Ovary (tissue), 9 donors: ENCODE data around the gene DUSP16. TPM values are rescaled to one million over a fixed set of nuclear protein-coding genes. Genes with fewer than 3 reads are reported as not detected.

Experiments used
- DNase-seq, 5 donors: peaks; one replicate each; pipeline ENCODE4 v3.0.0-alpha.2; 2019 to 2020
- H3K27ac ChIP-seq, 2 donors: fragments of 200-600 bp; one replicate each; pipeline versions ENCODE4 v1.5.1 to v1.8.0; 2019 to 2022
- H3K27me3 ChIP-seq: fragments of 200-600 bp; one replicate; pipeline ENCODE4 v1.8.0; 2022
- H3K36me3 ChIP-seq: fragments of 200-600 bp; sonication (generic); one replicate; pipeline ENCODE4 v1.5.1; 2019
- H3K4me1 ChIP-seq: one replicate; pipeline ENCODE4 v1.8.1; 2013; ENCODE audit warnings: mild to moderate bottlenecking, moderate library complexity; ENCODE audit not compliant: insufficient read depth
- H3K4me3 ChIP-seq: fragments of 200-600 bp; sonication (generic); one replicate; pipeline ENCODE4 v1.5.1; 2017
- H3K9me3 ChIP-seq, 2 donors: fragments of 200-600 bp in 1 of 2; sonication (generic) in 1 of 2; one replicate each; pipeline versions ENCODE4 v1.5.1 to v1.8.1; 2013 to 2019; ENCODE audit warnings: mild to moderate bottlenecking in 1 of 2, moderate library complexity in 1 of 2
- EP300 ChIP-seq: sonication (generic); formaldehyde crosslinking; IDR thresholded peaks from one replicate; pipeline ENCODE4 v1.6.1; 2017; ENCODE audit warnings: antibody characterized with exemption
- POLR2A ChIP-seq: fragments of 450-650 bp; IDR thresholded peaks from one replicate; pipeline ENCODE4 v1.6.1; 2017; ENCODE audit warnings: antibody characterized with exemption, mild to moderate bottlenecking, moderate library complexity
- WGBS, 3 donors: extraction: QIAGEN DNeasy Blood & Tissue Kit in 1 of 3; methylation state at CpG; one replicate each; pipeline versions ENCODE4 v1.1.5 to v1.1.7; 2013 to 2017; 5-methylcytosine and 5-hydroxymethylcytosine counted together
- intact Hi-C, 4 donors: fragments of 100-400 bp; cut with DNase I; formaldehyde crosslinking; loops; one replicate each; pipeline versions ENCODE4 v1.11.0 to v1.15.1; 2022 to 2023
- polyA plus RNA-seq, 2 donors: library from polyadenylated mRNA; stranded (reverse); fragments of 200-250 nt in 1 of 2; fragments of 350-450 nt in 1 of 2; fragmentation: Illumina TruSeq in 1 of 2; extraction: RNeasy Lipid Tissue Mini Kit (QIAGEN cat#74804) in 1 of 2; gene quantifications; one replicate each; pipeline ENCODE4 v1.2.3, GENCODE V29; 2013 to 2014
- total RNA-seq, 7 donors: library from RNA; depleted of rRNA in 2 of 7; stranded (reverse); fragments of >200 nt in 2 of 7; fragmentation: NEBNext Ultra II Directional in 3 of 7; extraction: Animal tissue kit (Norgen Biotek cat#: 25700) in 3 of 7; gene quantifications; one replicate each; pipeline versions ENCODE4 v1.1.0 to v1.2.4, GENCODE V29; 2016 to 2023
- TF ChIP-seq, protein P1 (sequence below), 3 donors: fragments of 450-650 bp in 2 of 3; fragments of 200-600 bp in 1 of 3; IDR thresholded peaks; one replicate each; pipeline versions ENCODE4 v1.5.1 to v1.8.0; 2016 to 2022; ENCODE audit warnings: antibody characterized with exemption in 3 of 3, mild to moderate bottlenecking in 1 of 3
- donor health status: DM: no; HTN: no; CAD: no; lungs with moderate emphysema.
- donor health status: DM: no; HTN: no; CAD: no.
- donor health status: Bipolar disorder and iron deficiency.
- donor health status: DM: yes; HTN: yes; CAD: no.
- donor health status: DM: no; HTN: no; CAD: no.
- donor health status: DM: yes; HTN: yes; CAD: no.

The DUSP16 gene
- total and polyA plus RNA-seq, 9 donors = 12.5 to 54.0 (median 27.3) TPM

DNA sequence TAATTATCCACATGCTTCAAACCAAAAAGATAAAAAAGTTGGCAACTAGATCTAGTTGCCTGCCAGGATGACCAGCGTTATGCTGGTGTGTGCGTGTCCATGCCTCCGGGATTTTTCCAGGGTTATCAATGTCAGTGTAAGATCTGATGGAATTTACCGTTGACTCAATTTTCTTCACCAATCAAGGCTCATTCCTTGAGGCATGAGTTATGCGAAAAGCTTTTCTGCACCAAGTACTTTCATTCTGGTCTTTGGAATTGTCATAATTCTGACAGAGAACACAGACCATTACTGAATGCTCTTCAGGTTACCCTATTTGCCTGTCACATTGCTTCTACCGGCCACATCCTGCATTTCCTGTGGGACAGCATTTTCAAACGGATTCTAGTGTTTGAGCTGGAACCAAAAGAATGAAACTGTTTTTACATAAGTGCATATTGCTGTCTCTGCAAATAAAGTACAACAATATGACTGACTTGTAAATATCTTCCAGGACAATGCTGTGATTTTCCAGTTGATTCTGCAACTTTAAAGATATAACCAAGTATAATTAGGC lies 91.8 kb downstream of the DUSP16 start:
- intact Hi-C loops = no loop called here
- 67 to 86% (median 80%) methylated on average over 7 of the region's 7 CpGs for WGBS, 3 donors
- TF ChIP-seq, protein P1, sequence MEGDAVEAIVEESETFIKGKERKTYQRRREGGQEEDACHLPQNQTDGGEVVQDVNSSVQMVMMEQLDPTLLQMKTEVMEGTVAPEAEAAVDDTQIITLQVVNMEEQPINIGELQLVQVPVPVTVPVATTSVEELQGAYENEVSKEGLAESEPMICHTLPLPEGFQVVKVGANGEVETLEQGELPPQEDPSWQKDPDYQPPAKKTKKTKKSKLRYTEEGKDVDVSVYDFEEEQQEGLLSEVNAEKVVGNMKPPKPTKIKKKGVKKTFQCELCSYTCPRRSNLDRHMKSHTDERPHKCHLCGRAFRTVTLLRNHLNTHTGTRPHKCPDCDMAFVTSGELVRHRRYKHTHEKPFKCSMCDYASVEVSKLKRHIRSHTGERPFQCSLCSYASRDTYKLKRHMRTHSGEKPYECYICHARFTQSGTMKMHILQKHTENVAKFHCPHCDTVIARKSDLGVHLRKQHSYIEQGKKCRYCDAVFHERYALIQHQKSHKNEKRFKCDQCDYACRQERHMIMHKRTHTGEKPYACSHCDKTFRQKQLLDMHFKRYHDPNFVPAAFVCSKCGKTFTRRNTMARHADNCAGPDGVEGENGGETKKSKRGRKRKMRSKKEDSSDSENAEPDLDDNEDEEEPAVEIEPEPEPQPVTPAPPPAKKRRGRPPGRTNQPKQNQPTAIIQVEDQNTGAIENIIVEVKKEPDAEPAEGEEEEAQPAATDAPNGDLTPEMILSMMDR (IDR thresholded peaks at IDR 0.05) = no peak
- TF ChIP-seq EP300 (no peak), POLR2A (no peak)
- no peaks in the 10 kb centered on the region for H3K27me3 ChIP-seq
- no peak for DNase-seq
- no peak overlapping the region for H3K27ac ChIP-seq
- no peaks in the 10 kb centered on the region for H3K9me3 ChIP-seq
- no peaks in the 10 kb centered on the region for H3K4me1 ChIP-seq
- no peak overlapping the region for H3K4me3 ChIP-seq
- H3K36me3 ChIP-seq = no peaks in the 10 kb centered on the region

DNA sequence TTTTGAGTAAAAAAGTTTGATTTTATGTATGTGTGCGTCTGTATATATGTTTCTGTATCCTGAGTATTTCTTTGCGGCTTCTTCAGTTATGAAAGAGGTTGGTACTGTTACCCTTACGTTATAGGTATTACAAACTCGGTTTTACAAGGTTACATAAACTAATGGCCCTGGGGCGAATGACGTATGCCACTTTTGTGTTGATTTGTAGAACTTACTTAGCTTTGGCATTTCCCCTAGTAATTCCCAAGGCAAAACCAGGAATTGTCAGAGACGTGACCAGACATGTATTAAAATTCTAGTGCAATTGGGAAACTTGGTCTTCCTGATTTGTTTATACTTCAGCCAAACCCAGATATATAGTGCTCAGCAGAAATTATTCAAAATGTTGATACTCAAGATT lies 93.3 kb downstream of the DUSP16 start:
- H3K4me1 ChIP-seq = no peaks in the 10 kb centered on the region
- DNase-seq = no peak
- WGBS, 3 donors = 94 to 96% (median 94%) methylated on average over 7 of the region's 7 CpGs
- H3K36me3 ChIP-seq = no peaks in the 10 kb centered on the region
- intact Hi-C loops = no loop called here
- no peak overlapping the region for H3K27ac ChIP-seq
- no peak for TF ChIP-seq EP300
- TF ChIP-seq, protein P1 (IDR thresholded peaks at IDR 0.05) = no peak
- no peak for TF ChIP-seq POLR2A
- H3K9me3 ChIP-seq = no peaks in the 10 kb centered on the region
- H3K27me3 ChIP-seq = no peaks in the 10 kb centered on the region
- H3K4me3 ChIP-seq = no peak overlapping the region

DNA sequence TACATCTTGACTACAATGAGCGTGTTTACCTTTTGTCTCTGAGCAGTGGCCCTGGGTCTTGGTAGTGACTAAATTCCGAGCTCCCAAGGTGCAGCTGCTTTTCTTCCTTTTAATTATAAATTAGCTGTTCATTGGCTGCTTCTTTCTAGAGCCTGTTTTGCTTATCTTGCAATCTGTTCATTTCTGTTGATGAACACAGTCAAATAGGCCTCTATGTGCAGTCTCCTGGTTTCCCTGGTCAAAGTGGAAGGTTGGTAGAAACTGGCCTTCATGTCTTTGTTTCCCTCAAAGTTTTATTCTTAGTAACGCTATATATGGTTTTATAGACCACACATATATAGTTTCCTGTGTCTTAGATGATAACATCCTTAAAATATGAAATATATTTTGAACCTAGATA lies 94.1 kb downstream of the DUSP16 start:
- no peaks in the 10 kb centered on the region for H3K9me3 ChIP-seq
- H3K4me1 ChIP-seq = no peaks in the 10 kb centered on the region
- H3K27ac ChIP-seq = no peak overlapping the region
- TF ChIP-seq, protein P1 (IDR thresholded peaks at IDR 0.05) = no peak
- no peak for TF ChIP-seq EP300
- TF ChIP-seq POLR2A = no peak
- DNase-seq = no peak
- no peaks in the 10 kb centered on the region for H3K36me3 ChIP-seq
- H3K27me3 ChIP-seq = no peaks in the 10 kb centered on the region
- WGBS, 3 donors = 75 to 98% (median 96%) methylated on average over 3 of the region's 3 CpGs
- H3K4me3 ChIP-seq = no peak overlapping the region
- intact Hi-C loops = no loop called here

DNA sequence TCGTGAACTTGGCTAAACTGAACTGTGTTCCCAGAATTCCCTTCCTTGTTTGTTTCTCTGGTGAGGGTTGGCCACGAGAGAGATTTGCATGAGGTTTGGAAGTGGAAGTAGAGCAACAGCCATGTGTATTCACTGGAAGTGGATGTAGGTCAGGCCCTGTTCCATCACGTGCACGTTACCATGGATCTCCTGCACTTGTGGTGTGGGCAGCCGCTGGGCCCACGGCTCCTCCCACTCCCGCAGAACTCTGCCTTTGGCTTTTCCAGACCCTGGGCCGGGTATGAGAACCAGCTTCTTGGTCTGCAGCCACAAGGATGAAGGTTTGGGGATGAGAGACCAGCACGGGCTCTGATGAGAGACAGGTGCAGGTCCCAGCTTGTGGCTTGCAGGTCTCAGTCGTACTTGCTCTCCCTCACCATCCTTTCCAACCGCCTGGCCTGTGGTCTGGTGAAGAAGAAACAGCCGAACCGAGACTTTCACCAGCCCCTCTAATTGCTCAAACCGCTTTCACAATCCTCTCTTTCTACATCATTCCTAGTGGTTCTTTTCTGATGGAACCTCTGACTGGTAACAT lies 94.9 kb downstream of the DUSP16 start:
- 74 to 80% (median 77%) methylated on average over 14 of the region's 14 CpGs for WGBS, 3 donors
- intact Hi-C loops = no loop called here
- DNase-seq = peak in 1 of 5 donors; percentile 20
- H3K27ac ChIP-seq = no peak overlapping the region
- H3K4me1 ChIP-seq = no peaks in the 10 kb centered on the region
- no peaks in the 10 kb centered on the region for H3K27me3 ChIP-seq
- H3K36me3 ChIP-seq = no peaks in the 10 kb centered on the region
- TF ChIP-seq EP300 = no peak
- TF ChIP-seq, protein P1 (IDR thresholded peaks at IDR 0.05) = no peak
- TF ChIP-seq POLR2A = no peak
- H3K4me3 ChIP-seq = no peak overlapping the region
- H3K9me3 ChIP-seq = no peaks in the 10 kb centered on the region
